Thyroid gland (tissue), 4 donors: ENCODE results near the gene CAMLG. TPM values are rescaled to one million over a fixed set of nuclear protein-coding genes. Genes with fewer than 3 reads are reported as not detected.

Experiments
- DNase-seq, 2 donors: peaks; one replicate each; pipeline ENCODE4 v3.0.0-alpha.2; 2019
- H3K27ac ChIP-seq, 3 donors: fragments of 200-600 bp; sonication (generic); 1 replicate in 2 of 3; 2 replicates in 1 of 3; pipeline ENCODE4 v1.5.1; 2016 to 2019; ENCODE audit warnings: mild to moderate bottlenecking in 1 of 3, moderate library complexity in 1 of 3
- H3K27me3 ChIP-seq: fragments of 200-600 bp; sonication (generic); one replicate; pipeline ENCODE4 v1.5.1; 2019
- H3K36me3 ChIP-seq, 2 donors: fragments of 200-600 bp; sonication (generic); one replicate each; pipeline ENCODE4 v1.5.1; 2016 to 2019
- H3K4me1 ChIP-seq, 2 donors: fragments of 200-600 bp; sonication (generic); one replicate each; pipeline ENCODE4 v1.5.1; 2017 to 2019
- H3K4me3 ChIP-seq, 3 donors: fragments of 200-600 bp; sonication (generic); replicated peaks in 1 of 3; 1 replicate in 2 of 3; 2 replicates in 1 of 3; pipeline ENCODE4 v1.5.1; 2016; ENCODE audit warnings: mild to moderate bottlenecking in 1 of 3
- H3K9me3 ChIP-seq: fragments of 200-600 bp; sonication (generic); one replicate; pipeline ENCODE4 v1.5.1; 2017
- POLR2A ChIP-seq, 2 donors: fragments of 450-650 bp; IDR thresholded peaks; one replicate each; pipeline ENCODE4 v1.6.1; 2017; ENCODE audit warnings: antibody characterized with exemption in 2 of 2, mild to moderate bottlenecking in 2 of 2, moderate library complexity in 1 of 2
- WGBS, 2 donors: methylation state at CpG; one replicate each; pipeline ENCODE4 v1.1.5; 2017; 5-methylcytosine and 5-hydroxymethylcytosine counted together
- intact Hi-C: fragments of 100-400 bp; cut with DNase I; formaldehyde crosslinking; loops from one replicate; pipeline ENCODE4 v1.15.1; 2023
- total RNA-seq, 4 donors: library from RNA; depleted of rRNA; stranded (reverse); fragments of >200 nt; gene quantifications; one replicate each; pipeline ENCODE4 v1.2.3, GENCODE V29; 2016
- TF ChIP-seq, protein P1 (sequence below), 6 experiments: fragments of 200-600 bp in 3 of 6; fragments of 450-650 bp in 3 of 6; sonication (generic) in 3 of 6; IDR thresholded peaks; one replicate each; pipeline ENCODE4 v1.5.1; 2016 to 2019; ENCODE audit warnings: antibody characterized with exemption in 6 of 6, mild to moderate bottlenecking in 2 of 6, inconsistent platforms in 1 of 6, moderate library complexity in 1 of 6

The CAMLG gene
- total RNA-seq, 4 donors from 2014 or later, result 20.7 to 64.9 (median 29.3) TPM

DNA sequence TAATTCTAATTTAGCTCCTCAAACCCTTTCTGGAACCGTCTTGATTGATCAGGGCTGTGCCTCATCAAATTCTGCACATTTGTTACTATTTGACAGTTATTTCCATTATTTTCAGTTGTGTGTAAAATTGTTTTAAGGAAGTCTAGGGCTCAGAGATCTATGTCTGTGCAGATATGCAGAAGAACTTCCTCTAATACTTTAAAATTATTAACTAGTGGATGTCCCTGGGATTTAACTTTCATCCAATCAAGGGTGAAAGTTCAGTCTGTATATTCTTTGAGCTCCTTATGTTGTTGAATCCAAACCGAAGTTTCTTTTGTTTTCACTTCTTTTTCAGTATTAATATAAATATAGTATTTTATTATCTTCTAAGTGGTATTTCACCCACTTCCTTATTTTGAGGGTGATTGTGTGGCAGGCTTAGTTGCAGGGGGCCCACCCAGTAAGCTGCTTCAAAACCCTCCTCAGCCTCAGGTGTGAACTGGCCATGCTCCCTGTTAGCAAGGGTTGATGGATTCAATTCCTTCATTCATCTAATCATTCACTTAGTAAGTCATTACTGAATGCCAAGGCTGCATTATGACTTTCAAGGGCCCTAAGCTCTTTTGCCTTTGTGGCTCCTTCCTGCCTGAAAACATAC, 2.1 kb upstream of the CAMLG start:
- no peak for DNase-seq
- Histone ChIP-seq H3K4me3 (no peak overlapping the region), H3K4me1 (peaks cover 10 to 17% of the 10 kb centered on the region in 2 donors), H3K9me3 (no peaks in the 10 kb centered on the region), H3K27me3 (no peaks in the 10 kb centered on the region), H3K27ac (no peak overlapping the region), H3K36me3 (no peaks in the 10 kb centered on the region)
- TF ChIP-seq, protein P1, sequence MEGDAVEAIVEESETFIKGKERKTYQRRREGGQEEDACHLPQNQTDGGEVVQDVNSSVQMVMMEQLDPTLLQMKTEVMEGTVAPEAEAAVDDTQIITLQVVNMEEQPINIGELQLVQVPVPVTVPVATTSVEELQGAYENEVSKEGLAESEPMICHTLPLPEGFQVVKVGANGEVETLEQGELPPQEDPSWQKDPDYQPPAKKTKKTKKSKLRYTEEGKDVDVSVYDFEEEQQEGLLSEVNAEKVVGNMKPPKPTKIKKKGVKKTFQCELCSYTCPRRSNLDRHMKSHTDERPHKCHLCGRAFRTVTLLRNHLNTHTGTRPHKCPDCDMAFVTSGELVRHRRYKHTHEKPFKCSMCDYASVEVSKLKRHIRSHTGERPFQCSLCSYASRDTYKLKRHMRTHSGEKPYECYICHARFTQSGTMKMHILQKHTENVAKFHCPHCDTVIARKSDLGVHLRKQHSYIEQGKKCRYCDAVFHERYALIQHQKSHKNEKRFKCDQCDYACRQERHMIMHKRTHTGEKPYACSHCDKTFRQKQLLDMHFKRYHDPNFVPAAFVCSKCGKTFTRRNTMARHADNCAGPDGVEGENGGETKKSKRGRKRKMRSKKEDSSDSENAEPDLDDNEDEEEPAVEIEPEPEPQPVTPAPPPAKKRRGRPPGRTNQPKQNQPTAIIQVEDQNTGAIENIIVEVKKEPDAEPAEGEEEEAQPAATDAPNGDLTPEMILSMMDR (IDR thresholded peaks at IDR 0.05), result no peak
- TF ChIP-seq POLR2A (IDR thresholded peaks at IDR 0.05), result no peak
- 72 to 74% methylated on average over 2 of the region's 2 CpGs for WGBS, 2 donors
- intact Hi-C loops, result loop anchor here (10.0 kb wide), 1 partner anchor 169 kb away; the partner anchor contains the start of gene PCBD2

DNA sequence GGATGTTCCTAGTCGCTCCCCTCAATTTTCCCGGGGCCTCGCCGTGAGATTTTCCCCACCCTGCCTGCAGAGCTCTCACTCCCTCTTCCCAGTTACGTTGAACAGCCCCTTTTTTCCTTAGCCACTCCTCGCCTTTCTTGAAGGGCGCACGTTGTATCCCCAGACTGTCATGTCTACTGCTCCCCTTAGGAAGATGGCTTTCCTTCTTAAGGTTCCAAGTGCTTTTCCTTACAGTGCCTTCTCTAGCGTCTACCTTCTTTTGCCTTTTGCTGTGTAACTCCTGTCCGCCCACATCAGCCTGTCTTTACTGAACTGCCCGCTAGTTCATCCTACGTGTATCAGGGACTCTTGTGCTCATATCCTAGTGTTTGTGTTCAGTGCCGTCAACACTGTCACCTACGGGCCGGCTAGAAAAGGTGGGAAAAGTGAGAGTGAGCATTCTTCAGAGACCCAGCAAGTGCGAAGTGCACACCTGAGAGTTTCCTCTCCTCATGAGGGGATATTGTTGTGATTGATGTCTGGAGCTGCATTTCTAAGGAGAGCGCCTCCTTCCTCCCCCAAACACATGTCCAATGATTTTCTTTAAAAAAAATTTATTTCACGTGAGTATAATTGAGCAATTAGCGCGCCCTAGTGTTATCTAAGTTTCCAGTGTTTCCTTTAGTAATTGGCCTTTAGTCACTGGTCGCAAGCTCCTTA, 764 bp downstream of the CAMLG start:
- Histone ChIP-seq H3K4me3 (peak overlapping the region; percentile 50 to 65 (median 57)), H3K27me3 (no peaks in the 10 kb centered on the region), H3K27ac (peak overlapping the region; percentile 54 to 93 (median 86)), H3K4me1 (peaks cover 10 to 17% of the 10 kb centered on the region in 2 donors), H3K9me3 (no peaks in the 10 kb centered on the region), H3K36me3 (no peaks in the 10 kb centered on the region)
- intact Hi-C loops, result loop anchor here (10.0 kb wide), 1 partner anchor 166 kb away; the partner anchor contains the start of gene PCBD2
- peak; percentile 11 for DNase-seq
- TF ChIP-seq, protein P1 (IDR thresholded peaks at IDR 0.05), result peak in 4 of 6 experiments; percentile 2 to 23 (median 9)
- no peak for TF ChIP-seq POLR2A (IDR thresholded peaks at IDR 0.05)
- 8 to 11% methylated on average over 21 of the region's 21 CpGs for WGBS, 2 donors

DNA sequence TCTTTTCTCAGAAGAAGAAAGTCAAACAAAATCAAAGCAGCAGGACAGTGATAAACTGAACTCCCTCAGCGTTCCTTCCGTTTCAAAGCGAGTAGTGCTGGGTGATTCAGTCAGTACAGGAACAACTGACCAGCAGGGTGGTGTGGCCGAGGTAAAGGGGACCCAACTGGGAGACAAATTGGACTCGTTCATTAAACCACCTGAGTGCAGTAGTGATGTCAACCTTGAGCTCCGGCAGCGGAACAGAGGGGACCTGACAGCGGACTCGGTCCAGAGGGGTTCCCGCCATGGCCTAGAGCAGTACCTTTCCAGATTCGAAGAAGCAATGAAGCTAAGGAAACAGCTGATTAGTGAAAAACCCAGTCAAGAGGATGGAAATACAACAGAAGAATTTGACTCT, 2.7 kb downstream of the CAMLG start:
- TF ChIP-seq, protein P1 (IDR thresholded peaks at IDR 0.05), result no peak
- TF ChIP-seq POLR2A (IDR thresholded peaks at IDR 0.05), result no peak
- intact Hi-C loops, result no loop called here
- H3K4me3 ChIP-seq, result no peak overlapping the region
- H3K4me1 ChIP-seq, result peaks cover 10 to 17% of the 10 kb centered on the region in 2 donors
- H3K27me3 ChIP-seq, result no peaks in the 10 kb centered on the region
- no peak for DNase-seq
- no peaks in the 10 kb centered on the region for H3K9me3 ChIP-seq
- 90 to 92% methylated on average over 11 of the region's 11 CpGs for WGBS, 2 donors
- no peak overlapping the region for H3K27ac ChIP-seq
- no peaks in the 10 kb centered on the region for H3K36me3 ChIP-seq

DNA sequence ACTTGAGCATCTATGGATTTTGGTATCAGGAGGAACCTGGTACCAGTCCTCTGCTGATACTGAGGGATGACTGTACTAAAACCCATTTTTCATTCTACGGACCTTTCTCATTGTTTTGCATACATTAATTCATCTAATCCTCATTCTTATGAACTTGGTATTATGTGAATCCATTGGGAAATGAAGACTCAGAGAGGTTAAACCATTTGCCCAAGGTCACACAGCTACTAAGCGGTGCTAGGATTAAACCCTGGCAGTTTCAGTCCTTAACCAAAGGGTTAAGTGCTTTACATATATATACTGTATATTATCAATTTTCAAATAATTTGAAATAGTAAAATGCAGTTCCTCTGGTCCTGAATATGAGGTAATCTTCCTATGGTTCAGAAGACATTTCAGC, 3.8 kb downstream of the CAMLG start:
- intact Hi-C loops, result no loop called here
- Histone ChIP-seq H3K4me1 (peaks cover 10 to 17% of the 10 kb centered on the region in 2 donors), H3K36me3 (no peaks in the 10 kb centered on the region), H3K9me3 (no peaks in the 10 kb centered on the region), H3K27ac (no peak overlapping the region), H3K27me3 (no peaks in the 10 kb centered on the region), H3K4me3 (no peak overlapping the region)
- WGBS, 2 donors, result 95 to 98% methylated on average over 2 of the region's 2 CpGs
- TF ChIP-seq, protein P1 (IDR thresholded peaks at IDR 0.05), result no peak
- no peak for TF ChIP-seq POLR2A (IDR thresholded peaks at IDR 0.05)
- DNase-seq, result no peak

DNA sequence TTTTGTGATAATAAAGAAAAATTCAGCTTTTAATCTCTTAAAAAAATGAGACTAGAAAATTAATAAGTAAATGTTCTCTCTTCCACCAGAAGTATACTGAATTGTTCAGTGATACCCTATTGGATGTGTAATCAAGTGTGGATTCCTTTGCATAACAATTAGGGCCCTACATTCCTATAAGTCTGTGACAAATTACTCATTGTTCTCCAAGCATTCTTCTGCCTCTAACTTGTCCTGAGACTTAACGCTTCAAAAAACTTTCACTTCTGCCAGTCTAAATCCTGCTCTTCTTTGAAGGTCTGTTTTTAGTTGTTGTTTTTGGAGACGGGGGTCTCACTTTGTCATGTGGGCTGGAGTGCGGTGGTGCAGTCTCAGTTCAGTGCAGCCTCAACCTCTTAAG, 11.1 kb downstream of the CAMLG start:
- Histone ChIP-seq H3K36me3 (peaks cover 6 to 9% of the 10 kb centered on the region in 2 donors), H3K9me3 (no peaks in the 10 kb centered on the region), H3K27ac (no peak overlapping the region), H3K4me1 (no peaks in the 10 kb centered on the region), H3K4me3 (no peak overlapping the region), H3K27me3 (no peaks in the 10 kb centered on the region)
- DNase-seq, result no peak
- intact Hi-C loops, result no loop called here
- TF ChIP-seq POLR2A (IDR thresholded peaks at IDR 0.05), result no peak
- TF ChIP-seq, protein P1 (IDR thresholded peaks at IDR 0.05), result no peak
- 87 to 88% methylated on average over 3 of the region's 3 CpGs for WGBS, 2 donors
